Body of pancreas (tissue), 4 donors: Measurements from ENCODE around the gene S100A2. TPM values are rescaled to one million over a fixed set of nuclear protein-coding genes. Genes with fewer than 3 reads are reported as not detected.

Experiments used
- ATAC-seq: fragments of 150-250 bp; one replicate; pipeline ENCODE4 v1.9.1; 2016
- DNase-seq, 4 donors: peaks; one replicate each; pipeline ENCODE4 v3.0.0-alpha.2; 2019
- H3K27ac ChIP-seq, 4 donors: fragments of 200-600 bp; sonication (generic); 1 replicate in 3 of 4; 2 replicates in 1 of 4; pipeline versions ENCODE4 v1.5.1 to v1.6.1; 2016 to 2019; ENCODE audit warnings: mild to moderate bottlenecking in 1 of 4, mixed read lengths in 1 of 4, moderate library complexity in 1 of 4
- H3K27me3 ChIP-seq, 2 donors: fragments of 200-600 bp; sonication (generic); one replicate each; pipeline ENCODE4 v1.6.0; 2016; ENCODE audit warnings: mild to moderate bottlenecking in 1 of 2
- H3K36me3 ChIP-seq, 2 donors: fragments of 200-600 bp; sonication (generic); replicated peaks in 1 of 2; 2 replicates each; pipeline ENCODE4 v1.5.1; 2016; ENCODE audit warnings: low read depth in 2 of 2; ENCODE audit not compliant: insufficient read depth in 1 of 2
- H3K4me1 ChIP-seq: fragments of 200-600 bp; sonication (generic); one replicate; pipeline ENCODE4 v1.6.0; 2016
- H3K4me3 ChIP-seq, 2 donors: fragments of 200-600 bp; sonication (generic); 1 replicate in 1 of 2; 2 replicates in 1 of 2; pipeline ENCODE4 v1.5.1; 2016 to 2019
- H3K9me3 ChIP-seq, 3 donors: fragments of 200-600 bp; sonication (generic); 1 replicate in 2 of 3; 2 replicates in 1 of 3; pipeline ENCODE4 v1.5.1; 2016
- POLR2A ChIP-seq, 3 donors: fragments of 450-650 bp; IDR thresholded peaks; one replicate each; pipeline ENCODE4 v1.6.1; 2016; ENCODE audit warnings: antibody characterized with exemption in 3 of 3, mild to moderate bottlenecking in 2 of 3
- WGBS, 2 donors: methylation state at CpG; one replicate each; pipeline ENCODE4 v1.1.5; 2017; 5-methylcytosine and 5-hydroxymethylcytosine counted together
- intact Hi-C: fragments of 100-400 bp; cut with DNase I; formaldehyde crosslinking; loops from one replicate; pipeline ENCODE4 v1.15.1; 2023
- total RNA-seq, 2 donors: library from RNA; depleted of rRNA; stranded (reverse); fragments of >200 nt; gene quantifications; one replicate each; pipeline ENCODE4 v1.1.0, GENCODE V29; 2016
- TF ChIP-seq, protein P1 (sequence below), 7 experiments: fragments of 450-650 bp in 4 of 7; fragments of 200-600 bp in 3 of 7; sonication (generic) in 3 of 7; IDR thresholded peaks; one replicate each; pipeline ENCODE4 v1.5.1; 2016 to 2019; ENCODE audit warnings: antibody characterized with exemption in 7 of 7

Gene S100A2
- total RNA-seq, 2 donors from 2014 or later = not detected

GRCh38 chr1:153552335-153552734, 13.3 kb downstream of the S100A2 start:
- Histone ChIP-seq H3K4me1 (peaks cover 27% of the 10 kb centered on the region), H3K27ac (no peak overlapping the region), H3K36me3 (no peaks in the 10 kb centered on the region), H3K4me3 (no peak overlapping the region), H3K27me3 (no peaks in the 10 kb centered on the region), H3K9me3 (no peaks in the 10 kb centered on the region)
- TF ChIP-seq, protein P1, sequence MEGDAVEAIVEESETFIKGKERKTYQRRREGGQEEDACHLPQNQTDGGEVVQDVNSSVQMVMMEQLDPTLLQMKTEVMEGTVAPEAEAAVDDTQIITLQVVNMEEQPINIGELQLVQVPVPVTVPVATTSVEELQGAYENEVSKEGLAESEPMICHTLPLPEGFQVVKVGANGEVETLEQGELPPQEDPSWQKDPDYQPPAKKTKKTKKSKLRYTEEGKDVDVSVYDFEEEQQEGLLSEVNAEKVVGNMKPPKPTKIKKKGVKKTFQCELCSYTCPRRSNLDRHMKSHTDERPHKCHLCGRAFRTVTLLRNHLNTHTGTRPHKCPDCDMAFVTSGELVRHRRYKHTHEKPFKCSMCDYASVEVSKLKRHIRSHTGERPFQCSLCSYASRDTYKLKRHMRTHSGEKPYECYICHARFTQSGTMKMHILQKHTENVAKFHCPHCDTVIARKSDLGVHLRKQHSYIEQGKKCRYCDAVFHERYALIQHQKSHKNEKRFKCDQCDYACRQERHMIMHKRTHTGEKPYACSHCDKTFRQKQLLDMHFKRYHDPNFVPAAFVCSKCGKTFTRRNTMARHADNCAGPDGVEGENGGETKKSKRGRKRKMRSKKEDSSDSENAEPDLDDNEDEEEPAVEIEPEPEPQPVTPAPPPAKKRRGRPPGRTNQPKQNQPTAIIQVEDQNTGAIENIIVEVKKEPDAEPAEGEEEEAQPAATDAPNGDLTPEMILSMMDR (IDR thresholded peaks at IDR 0.05) = no peak
- TF ChIP-seq POLR2A (IDR thresholded peaks at IDR 0.05) = no peak
- ATAC-seq (no peak), DNase-seq (no peak)
- intact Hi-C loops = no loop called here
- 89 to 90% methylated on average over 8 of the region's 8 CpGs for WGBS, 2 donors

GRCh38 chr1:153550827-153551500, 14.7 kb downstream of the S100A2 start:
- peaks cover 32% of the 10 kb centered on the region for H3K4me1 ChIP-seq
- no peak overlapping the region for H3K27ac ChIP-seq
- TF ChIP-seq, protein P1 (IDR thresholded peaks at IDR 0.05) = no peak
- TF ChIP-seq POLR2A (IDR thresholded peaks at IDR 0.05) = no peak
- DNase-seq (no peak), ATAC-seq (no peak)
- no peaks in the 10 kb centered on the region for H3K27me3 ChIP-seq
- H3K4me3 ChIP-seq = no peak overlapping the region
- intact Hi-C loops = no loop called here
- 78 to 87% methylated on average over 10 of the region's 10 CpGs for WGBS, 2 donors
- H3K36me3 ChIP-seq = no peaks in the 10 kb centered on the region
- no peaks in the 10 kb centered on the region for H3K9me3 ChIP-seq

- WGBS, 2 donors = 79 to 89% methylated on average over 4 of the region's 4 CpGs
- H3K4me3 ChIP-seq = no peak overlapping the region
- DNase-seq (no peak), ATAC-seq (no peak)
- H3K27ac ChIP-seq = no peak overlapping the region
- no peaks in the 10 kb centered on the region for H3K36me3 ChIP-seq
- H3K4me1 ChIP-seq = peaks cover 38% of the 10 kb centered on the region
- H3K27me3 ChIP-seq = no peaks in the 10 kb centered on the region
- intact Hi-C loops = no loop called here
- H3K9me3 ChIP-seq = no peaks in the 10 kb centered on the region
- TF ChIP-seq, protein P1 (IDR thresholded peaks at IDR 0.05) = no peak
- no peak for TF ChIP-seq POLR2A (IDR thresholded peaks at IDR 0.05)
These were observed 15.3 kb downstream of the S100A2 start for GRCh38 chr1:153550398-153550758.

GRCh38 chr1:153549741-153550397, 15.8 kb downstream of the S100A2 start:
- 85 to 87% methylated on average over 4 to 6 of the region's 6 CpGs for WGBS, 2 donors
- intact Hi-C loops = no loop called here
- Histone ChIP-seq H3K36me3 (no peaks in the 10 kb centered on the region), H3K27me3 (no peaks in the 10 kb centered on the region), H3K27ac (peak overlapping the region in 1 of 4 donors; percentile 38), H3K9me3 (no peaks in the 10 kb centered on the region), H3K4me1 (peaks cover 43% of the 10 kb centered on the region), H3K4me3 (no peak overlapping the region)
- TF ChIP-seq, protein P1 (IDR thresholded peaks at IDR 0.05) = no peak
- no peak for TF ChIP-seq POLR2A (IDR thresholded peaks at IDR 0.05)
- ATAC-seq (no peak), DNase-seq (no peak)
